NCI-H446 treated with DMSO at 0.1 percent for 48 hours (cell line): ENCODE data around the gene TRHDE.
"Not testable (repeated sequence)": the region's sequence is repeated elsewhere in the genome, so short reads cannot be mapped to it uniquely, and the experiment has no call there.

Source experiments
- DNase-seq: peaks from one replicate; lab custom pipeline; 2025; lab: John Stamatoyannopoulos, UW

TRHDE gene

DNA sequence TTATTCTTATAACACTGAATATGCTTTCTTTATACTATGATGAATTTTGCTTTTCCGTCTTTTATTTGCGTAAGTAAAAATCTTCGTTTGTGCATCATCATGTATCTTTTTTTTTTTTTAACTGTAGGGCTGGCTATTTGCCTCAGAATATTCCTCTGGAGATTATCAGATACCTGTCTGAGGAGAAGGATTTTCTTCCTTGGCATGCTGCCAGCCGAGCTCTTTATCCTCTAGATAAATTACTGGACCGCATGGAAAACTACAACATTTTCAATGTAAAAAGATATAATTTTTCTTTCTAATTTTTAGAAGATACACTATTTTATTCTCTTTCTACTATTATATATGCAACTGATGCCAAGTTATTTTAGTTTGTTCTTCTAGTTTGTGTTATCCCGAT, 346.6 kb downstream of the TRHDE start:
- DNase-seq: no peak

DNA sequence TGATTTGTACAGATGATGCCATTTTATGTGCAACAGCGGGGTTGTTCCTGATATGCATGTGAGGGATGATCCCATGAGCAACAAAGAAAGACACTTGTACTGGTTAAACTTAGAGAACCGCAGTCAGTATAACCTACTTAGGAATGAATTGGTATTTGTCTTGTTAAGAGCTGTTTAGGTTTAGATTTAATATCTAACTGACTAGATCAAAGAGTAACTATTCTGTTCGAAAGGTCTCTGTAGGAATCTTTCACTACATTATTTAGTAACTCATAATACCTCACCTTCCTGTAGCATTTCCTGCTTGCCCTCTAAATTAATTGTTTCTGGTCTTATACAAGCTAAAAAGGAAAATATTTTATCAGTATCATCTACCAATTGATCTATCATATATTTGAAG, 350.4 kb downstream of the TRHDE start:
- DNase-seq: no peak

DNA sequence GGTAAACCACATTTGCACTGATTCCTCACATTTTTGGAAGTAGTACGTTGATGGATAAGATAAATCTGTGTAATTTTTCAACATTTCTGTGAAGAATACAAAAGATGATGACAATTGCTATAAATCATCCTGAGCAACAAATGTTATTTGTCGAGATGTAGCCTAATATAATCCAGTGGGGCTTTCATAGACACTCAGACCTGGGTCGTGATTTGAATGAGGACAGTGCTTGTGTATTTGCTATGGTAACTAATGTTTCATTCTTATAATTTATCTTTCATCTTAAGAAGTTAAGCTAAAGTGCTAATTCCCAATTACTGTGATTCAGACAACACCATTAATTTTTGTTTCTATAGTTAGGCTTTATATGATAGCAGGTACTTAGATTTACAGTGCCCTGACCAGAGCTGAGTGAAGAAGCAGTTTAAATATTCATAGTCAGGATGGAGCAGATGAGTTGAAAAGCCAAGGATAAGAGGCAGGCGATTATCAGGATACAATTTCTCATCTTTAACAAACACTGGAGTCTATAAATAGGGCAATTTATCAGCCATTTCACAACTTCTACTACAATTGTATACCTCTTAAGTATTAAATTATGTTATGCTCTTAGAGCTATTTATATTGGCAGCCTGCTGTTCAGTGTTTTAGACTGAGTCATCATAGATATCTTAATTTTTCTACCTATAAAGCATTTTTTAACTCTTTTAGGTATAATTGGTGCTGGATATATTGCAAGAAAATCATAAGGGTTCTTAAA, 359.9 kb downstream of the TRHDE start:
- no peak for DNase-seq

DNA sequence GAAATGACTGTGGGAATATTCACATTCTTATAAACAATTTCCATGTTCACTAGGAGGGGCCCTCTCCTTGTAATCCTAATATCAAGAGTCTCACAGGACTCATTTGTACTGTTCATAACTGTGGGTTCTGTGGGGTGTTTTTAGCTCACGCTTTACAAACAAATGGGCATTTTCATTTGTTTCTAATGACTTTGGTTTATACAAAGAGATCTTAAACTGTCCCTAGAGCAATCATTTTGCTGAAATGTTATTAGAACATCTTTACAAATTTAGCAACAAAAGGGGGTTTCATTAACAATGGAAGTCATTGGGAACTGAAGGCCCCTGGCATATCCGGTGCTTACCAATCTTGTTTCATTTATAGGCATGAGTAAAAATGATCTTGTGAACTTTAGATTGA, 370.5 kb downstream of the TRHDE start:
- DNase-seq: no peak

DNA sequence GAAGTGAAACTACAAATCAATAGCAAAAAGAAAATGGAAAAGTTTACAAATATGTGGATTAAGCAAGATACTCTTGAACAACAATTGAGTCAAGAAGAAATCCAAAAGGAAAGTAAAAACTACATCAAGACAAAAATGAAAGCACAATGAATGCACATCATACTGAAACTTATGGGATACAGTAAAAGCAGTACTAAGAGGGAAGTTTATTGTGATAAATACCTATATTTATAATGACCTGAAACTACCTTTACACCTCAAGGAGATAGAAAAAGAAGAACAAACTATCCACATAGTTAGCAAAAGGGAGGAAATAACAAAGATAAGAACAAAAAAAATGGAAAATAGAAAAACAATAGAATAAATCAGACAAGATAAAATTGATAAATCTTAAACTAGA, 375.0 kb downstream of the TRHDE start:
- no peak for DNase-seq

DNA sequence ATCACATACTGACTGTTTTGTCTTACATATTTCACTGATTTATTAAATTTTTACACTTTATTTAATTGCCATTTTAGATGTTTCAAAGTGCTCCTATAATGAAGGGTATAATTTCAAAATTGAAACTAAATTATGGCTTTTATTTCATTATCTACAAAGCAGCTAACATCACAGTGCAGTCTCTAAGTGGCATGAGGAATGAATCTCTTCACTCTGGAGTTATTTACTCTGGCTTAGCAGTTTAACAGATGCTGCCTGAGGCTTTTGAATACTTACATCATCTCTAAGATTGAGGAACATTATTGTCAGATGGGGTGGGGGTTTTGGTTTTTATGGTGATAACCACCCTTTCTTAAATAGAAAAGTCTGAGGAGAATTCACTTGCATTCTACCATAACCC, 386.4 kb downstream of the TRHDE start:
- no peak for DNase-seq

DNA sequence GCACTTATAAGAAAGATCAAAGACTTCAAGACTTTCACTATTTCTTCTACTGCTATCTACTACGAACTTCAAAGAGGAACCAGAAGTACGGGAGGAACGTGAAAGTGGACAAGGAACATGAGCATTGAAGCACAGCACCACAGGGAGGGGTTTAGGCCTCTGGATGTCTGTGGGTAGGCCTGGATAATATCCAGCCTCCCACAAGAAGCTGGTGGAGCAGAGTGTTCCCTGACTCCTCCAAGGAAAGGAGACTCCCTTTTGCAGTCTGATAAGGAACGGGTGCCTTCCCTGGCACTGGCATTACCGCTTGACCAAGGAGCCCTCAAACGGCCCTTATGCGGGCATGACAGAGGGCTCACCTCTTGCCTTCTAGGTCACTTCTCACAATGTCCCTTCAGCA, 388.0 kb downstream of the TRHDE start:
- DNase-seq: not testable (repeated sequence)

DNA sequence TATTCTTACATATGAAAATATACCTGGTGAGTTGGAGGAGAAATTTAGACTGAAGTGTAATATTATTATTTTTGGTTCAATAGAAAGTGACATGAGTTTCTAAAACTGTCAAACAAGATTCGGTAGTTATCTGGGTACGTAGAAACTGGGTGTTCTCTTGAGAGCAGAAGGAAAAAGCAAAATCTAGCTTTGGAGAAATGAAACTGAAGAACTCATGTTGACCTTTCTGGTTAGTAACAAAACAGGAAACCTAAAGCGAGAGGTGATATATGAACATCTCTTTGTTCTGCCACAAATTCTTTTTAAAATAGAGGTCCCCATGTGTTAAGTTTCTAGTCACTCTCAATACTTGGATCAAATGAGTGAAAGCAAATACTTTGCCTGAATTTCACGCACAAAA, 401.7 kb downstream of the TRHDE start:
- DNase-seq: no peak

DNA sequence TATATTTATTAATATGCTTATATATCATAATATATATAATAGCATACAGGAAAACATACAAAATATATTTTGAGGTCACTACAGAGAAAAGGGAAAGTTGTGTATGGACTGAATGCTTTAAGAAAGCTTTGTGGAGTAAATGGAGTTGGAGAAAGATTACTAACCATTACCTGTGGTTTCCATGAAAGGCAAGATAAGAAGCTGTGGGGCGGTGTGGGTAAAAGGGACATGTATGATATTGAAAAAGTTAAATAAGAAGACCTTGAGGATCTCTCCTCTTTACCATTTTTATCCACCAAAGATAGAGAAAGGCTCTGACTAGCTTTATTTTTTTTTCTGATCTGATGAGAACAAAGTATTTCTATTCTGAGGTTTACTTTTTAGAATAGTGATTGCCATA, 404.4 kb downstream of the TRHDE start:
- no peak for DNase-seq

DNA sequence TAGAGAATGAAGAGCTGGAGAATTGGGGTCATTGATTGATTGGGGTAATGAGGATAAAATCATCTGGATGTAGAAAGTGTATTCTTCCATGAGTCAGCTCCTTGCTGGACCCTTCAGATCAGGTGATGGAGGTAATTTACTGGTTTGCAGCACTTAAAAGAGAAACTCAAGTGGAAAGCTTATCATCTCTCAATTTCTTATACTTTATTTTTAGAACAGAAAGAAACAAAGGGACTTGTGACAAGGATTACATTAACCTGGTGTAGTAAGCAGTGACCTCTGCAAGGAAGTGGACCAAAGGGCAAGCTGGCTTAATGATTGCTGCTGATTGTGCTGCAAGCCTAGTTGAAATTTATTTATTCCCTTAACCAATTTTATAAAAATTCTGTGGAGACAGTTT, 405.0 kb downstream of the TRHDE start:
- no peak for DNase-seq

DNA sequence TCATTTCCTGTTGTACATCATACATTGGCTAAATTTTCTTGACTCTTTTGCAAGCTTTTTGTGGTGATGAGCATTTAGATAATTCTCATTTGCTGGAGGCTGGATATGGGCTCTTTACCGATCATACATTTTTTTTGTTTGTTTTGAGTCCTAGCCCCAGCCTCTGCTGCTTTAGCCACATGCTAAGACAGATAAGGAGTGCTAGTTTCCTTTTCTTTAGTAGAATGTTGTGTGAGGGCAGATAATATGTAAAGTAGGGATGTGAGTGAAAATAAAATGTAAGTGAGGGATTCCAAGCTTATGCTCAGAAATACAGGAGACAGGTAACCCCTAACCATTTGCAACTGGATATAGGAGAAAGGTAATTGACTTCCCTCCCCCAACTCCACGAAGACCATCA, 405.7 kb downstream of the TRHDE start:
- no peak for DNase-seq

DNA sequence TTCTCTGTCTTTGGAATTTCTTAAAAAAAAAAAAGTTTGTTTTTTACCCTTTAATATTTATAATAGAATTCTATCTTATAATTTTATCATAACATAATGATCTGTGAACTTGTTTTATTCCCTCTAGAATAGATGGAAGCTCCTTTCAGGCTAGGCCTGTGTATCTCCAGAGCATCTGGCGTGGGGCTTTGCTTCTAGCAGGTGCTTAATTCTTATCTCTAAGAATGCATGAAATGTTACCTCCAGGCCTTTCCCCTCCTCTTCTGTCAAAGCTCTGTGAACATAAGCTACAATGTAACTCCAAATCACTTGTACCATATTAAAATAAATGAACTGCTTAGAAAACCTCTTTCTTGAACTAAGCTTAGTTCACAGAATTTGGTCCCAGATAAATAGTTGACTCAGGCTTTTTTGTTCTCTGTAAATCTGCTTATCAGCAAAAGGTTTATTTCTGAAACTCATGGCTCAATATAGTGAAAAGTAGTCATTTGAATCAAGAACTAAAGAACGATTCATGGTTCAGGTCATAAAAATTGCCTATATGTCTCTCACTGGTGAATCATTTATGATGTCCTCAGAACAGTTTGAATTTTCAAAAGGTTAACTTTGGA, 407.1 kb downstream of the TRHDE start:
- no peak for DNase-seq

DNA sequence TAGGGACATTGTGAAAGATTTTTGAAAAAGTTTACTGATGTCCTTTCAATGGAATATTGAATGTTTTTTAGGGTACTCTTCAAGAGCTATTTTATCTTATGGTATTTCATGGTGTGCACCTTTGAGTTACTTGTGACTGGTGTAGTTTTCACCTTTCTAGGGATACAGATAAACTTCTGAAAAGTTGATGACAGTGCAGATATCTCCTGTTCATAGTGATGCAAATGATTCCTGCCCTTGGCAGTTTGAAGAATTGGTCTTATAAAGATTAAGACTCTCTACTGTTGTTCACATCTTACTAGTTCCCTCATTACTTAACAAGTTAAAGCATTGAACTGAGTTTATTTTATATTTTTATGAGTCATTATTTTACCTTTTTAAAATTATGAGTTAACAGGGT, 408.9 kb downstream of the TRHDE start:
- no peak for DNase-seq

DNA sequence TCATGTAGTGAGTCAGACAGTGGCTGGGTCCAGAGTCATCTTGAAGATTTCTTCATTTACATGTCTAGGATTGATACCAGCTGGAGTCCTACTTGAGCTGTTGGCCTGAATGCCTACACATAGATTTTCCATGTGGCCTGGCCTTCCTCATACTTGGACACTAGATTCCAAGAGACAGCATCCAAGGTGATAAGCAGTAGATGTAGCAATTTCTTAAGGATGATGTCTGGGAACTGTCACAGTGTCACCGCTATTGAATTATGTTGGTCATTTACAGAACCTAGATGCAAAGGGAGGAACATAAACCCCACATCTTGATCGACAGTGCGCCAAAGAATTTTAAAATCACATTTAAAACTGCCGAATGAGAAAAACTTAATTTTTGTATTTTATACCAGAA, 412.3 kb downstream of the TRHDE start:
- DNase-seq: no peak

DNA sequence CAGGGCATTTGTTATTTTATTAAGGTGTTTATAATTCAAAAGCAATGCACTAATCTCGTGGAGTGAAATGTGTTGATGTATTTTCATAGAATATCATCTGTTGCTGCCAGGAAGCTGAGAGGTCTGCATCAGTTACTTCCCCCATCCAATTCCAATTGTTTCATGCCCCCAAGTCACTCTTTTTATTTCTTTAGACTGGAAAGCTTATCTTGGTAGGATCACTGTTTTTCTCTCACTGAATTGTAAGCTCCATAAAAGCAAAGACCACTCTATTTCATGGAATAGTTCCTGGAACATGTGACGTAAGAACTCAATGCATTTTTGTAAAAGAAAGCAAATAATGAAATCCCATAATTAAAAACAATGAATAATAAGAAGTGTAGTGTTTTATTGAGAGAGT, 420.2 kb downstream of the TRHDE start:
- DNase-seq: no peak

DNA sequence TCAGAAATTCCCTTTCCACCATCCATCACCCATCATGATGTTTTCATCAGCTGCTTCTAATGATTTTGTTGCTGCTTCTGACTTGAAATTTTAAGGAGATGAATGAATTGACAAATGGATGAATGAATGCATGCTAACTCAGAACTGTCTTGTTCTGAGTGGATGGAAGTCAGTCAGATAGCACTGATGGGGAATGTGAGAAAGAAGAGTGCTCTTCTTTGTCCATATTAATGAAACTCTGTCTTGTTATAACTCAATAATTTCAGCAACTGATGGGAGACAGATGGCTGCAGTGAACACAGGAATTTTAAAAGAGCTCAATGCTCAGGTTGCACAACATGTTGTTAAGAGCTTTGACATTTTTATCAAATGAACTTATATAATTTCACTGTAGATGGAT, 422.0 kb downstream of the TRHDE start:
- DNase-seq: no peak

DNA sequence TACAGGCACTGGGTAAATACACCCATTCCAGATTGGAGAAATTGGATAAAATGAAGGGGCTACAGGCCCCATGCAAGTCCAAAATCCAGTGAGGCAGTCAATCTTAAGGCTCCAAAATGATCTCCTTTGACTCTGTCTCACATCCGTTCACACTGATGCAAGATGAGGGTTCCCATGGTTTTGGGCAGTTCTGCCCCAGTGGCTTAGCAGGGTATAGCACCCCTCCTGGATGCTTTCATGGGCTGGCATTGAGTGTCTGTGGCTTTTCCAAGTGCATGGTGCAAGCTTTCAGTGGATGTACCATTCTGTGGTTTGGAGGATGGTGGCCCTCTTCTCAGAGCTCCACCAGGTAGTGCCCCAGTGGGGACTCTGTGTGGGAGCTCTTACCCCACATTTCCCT, 427.2 kb downstream of the TRHDE start:
- DNase-seq: no peak

DNA sequence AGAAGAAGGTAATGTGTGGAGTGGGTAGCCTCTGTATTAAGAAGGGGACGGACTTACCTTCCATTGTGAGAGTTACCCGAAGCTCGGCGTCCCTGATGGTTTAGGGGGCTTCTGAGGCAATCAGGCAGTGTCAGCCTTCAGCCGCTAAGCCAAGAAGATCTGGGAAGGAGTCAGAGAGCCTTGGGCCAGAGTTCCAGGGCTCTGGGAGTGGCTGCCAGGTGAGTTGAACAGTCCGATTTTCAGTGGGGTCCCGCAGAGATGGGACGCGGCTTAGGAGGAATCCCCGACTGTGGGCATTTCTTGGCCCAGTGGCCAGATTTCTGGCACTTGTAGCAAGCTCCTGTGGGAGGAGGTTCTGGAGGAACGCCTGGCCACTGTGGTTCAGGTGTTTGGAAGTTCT, 439.9 kb downstream of the TRHDE start:
- not testable (repeated sequence) for DNase-seq

DNA sequence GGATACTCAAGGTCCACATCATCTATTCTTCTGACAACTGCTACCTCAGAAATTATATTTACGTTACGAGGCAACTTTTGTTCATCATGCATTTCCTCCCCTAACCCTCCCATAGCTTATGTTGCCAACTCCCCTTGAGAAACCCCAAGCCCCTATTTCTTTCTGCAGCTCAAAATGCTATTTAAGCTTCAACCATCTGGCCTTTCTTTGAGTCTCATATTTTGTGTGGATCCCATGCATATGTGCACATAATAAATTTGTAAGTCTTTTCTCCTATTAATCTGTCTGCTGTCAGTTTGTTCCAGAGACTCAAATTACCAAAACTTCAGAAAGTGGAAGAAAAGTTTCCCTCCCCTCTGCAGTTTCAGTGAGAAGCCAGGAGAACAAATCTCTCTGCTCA, 444.1 kb downstream of the TRHDE start:
- DNase-seq: no peak

DNA sequence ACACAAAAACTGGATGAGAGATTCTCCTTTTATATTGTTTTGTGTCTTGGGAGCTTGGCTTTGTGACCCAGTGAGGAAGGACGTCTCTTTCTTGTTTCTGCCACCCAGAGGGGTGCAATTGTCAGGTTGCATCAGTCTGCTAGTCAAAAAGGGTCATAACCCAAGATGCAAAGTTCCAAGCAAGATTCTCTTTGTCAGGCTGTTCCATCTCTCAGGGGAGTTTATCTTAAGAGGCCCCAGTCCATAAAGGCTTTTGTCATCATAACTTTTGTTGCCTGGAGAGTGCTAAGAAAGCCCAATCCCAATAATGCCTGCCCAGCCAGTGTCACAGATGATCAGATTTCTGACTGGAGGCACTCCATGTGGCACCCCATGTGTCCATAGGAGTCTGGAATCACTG, 444.9 kb downstream of the TRHDE start:
- no peak for DNase-seq
